BE2C (cell line): ENCODE data around the gene HIPK4.

Experiments used
- DNase-seq: peaks from one replicate; pipeline ENCODE4 v3.0.0-alpha.2; 2020
- H3K27me3 ChIP-seq: fragments of 250-450 bp; sonication (Bioruptor Pico); 2 replicates; pipeline ENCODE4 v1.5.1; 2020; ENCODE audit warnings: mild to moderate bottlenecking
- H3K36me3 ChIP-seq: fragments of 250-450 bp; sonication (Bioruptor Pico); 2 replicates; pipeline ENCODE4 v1.5.1; 2020; ENCODE audit warnings: mild to moderate bottlenecking
- H3K4me1 ChIP-seq: fragments of 250-450 bp; sonication (Bioruptor Pico); 2 replicates; pipeline ENCODE4 v1.5.1; 2020
- H3K4me3 ChIP-seq: 2 replicates; pipeline ENCODE4 v1.5.1; 2011; ENCODE audit warnings: low read depth, low read length
- H3K9me3 ChIP-seq: fragments of 250-450 bp; sonication (Bioruptor Pico); 2 replicates; pipeline ENCODE4 v1.5.1; 2020
- CTCF ChIP-seq: IDR thresholded peaks from 2 replicates; pipeline ENCODE4 v1.5.1; 2012; ENCODE audit warnings: mild to moderate bottlenecking, low read depth, low read length

Gene HIPK4

GRCh38 chr19:40383668-40384248 is 6.2 kb downstream of the HIPK4 start:
- Histone ChIP-seq H3K27me3 (no peaks in the 10 kb centered on the region), H3K36me3 (0 out of 2 replicates have a peak, but pooled peaks cover 1% of the 10 kb centered on the region), H3K9me3 (no peaks in the 10 kb centered on the region), H3K4me1 (no peaks in the 10 kb centered on the region), H3K4me3 (no peak overlapping the region)
- DNase-seq: no peak
- TF ChIP-seq CTCF: no peak

GRCh38 chr19:40381321-40381720 is 8.7 kb downstream of the HIPK4 start:
- Histone ChIP-seq H3K4me3 (no peak overlapping the region), H3K27me3 (no peaks in the 10 kb centered on the region), H3K4me1 (no peaks in the 10 kb centered on the region), H3K9me3 (no peaks in the 10 kb centered on the region), H3K36me3 (peaks cover 11% of the 10 kb centered on the region)
- peak; percentile 38 for TF ChIP-seq CTCF
- no peak for DNase-seq

DNA sequence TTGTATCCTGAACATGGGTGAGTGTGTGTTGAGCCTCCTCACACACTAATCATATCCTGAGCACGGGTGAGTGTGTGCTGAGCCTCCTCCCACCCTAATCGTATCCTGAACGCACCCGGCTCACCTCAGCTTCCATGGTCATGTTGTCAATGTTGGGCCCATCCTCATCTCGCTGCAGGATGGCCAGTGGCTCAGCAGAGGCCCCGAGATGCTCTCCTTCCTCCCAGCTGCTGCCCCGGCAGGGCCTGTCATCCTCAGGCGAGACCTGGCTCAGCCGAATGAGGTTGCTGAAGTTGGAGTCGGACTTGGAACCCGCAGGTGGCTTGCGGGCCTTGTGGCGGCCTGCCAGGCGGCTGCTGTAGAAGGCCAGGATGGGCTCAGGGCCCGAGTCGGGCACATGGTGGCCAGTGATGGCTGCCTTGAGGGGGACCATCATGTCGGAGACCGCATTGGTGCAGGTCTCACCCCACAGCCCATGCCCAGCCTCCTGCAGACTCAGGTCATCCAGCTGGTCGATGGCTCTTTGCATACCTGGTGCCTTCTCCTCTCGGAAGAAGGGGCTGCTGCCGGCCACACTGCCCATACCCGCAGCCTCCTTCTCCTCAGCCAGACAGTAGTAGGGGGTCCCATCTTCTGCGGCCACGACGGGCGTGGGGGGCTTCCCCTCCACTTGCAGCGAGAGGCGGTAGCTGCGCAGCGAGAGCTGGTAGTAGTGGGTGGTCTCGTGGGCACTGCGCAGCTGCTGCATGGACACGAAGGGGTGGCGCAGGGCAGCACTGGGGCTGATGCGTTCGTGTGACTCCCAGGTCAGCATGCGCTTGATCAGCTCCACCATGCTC is 9.6 kb downstream of the HIPK4 start:
- TF ChIP-seq CTCF: no peak

DNA sequence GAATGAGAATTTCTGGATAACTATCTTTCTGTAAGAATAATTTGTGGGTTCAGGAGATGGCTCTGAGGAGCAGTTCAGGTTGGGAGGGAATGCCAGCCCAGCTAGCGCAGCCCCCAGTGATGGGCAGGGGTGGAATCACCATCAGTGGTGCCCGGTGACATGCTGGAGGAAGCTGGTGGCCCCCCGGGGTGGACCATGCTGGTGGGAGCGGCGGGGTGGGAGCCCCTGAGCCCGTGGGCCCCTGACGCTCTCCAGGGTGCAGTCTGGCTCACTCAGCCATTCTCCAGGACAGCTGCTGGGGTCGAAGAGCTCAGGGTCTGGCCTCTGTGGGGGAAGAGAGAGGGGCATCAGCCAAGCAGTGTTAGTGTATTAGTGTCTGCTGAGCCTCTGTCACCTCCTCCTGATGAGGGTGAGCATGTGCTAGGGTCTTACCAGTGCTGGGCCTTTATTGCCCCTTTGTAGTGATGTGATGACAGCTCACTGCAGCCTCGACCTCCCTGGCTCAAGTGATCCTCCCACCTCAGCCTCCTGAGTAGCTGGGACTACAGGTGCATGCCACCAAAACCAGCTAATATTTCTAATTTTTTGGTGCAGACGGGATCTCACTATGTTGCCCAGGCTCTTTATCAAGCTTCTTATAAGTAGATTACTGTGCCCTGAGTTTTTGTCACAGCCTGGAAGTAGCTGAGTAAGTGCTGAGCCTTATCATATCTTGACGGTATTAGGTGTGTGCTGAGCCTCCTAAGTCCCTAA is 10.4 kb downstream of the HIPK4 start:
- no peak for DNase-seq
- Histone ChIP-seq H3K36me3 (peaks cover 11% of the 10 kb centered on the region), H3K27me3 (no peaks in the 10 kb centered on the region), H3K9me3 (no peaks in the 10 kb centered on the region), H3K4me3 (no peak overlapping the region), H3K4me1 (no peaks in the 10 kb centered on the region)
- TF ChIP-seq CTCF: no peak

More for the DNA sequence above, 9.6 kb downstream of the HIPK4 start:
- H3K4me1 ChIP-seq: no peaks in the 10 kb centered on the region
- peaks cover 11% of the 10 kb centered on the region for H3K36me3 ChIP-seq
- no peaks in the 10 kb centered on the region for H3K27me3 ChIP-seq
- no peak for DNase-seq
- H3K4me3 ChIP-seq: no peak overlapping the region
- no peaks in the 10 kb centered on the region for H3K9me3 ChIP-seq

DNA sequence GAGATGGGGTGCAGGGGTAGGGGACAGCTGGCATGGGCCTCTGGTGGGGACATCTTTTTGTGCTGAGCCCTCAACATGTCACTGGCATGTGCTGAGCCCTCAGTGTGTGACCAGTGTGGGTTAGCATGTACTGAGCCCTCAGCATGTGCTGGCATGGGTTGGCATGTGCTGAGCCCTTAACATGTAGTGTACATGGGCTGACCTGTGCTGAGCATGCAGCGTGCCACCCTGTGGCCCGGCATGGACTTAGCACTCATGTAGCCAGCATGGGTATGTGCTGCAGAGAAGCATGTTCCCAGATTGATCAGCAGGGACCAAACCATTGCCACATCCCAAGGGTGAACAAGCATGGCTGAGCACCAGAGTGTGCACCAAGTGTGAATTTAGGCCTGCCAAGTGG is 11.5 kb downstream of the HIPK4 start:
- no peaks in the 10 kb centered on the region for H3K27me3 ChIP-seq
- DNase-seq: no peak
- no peak overlapping the region for H3K4me3 ChIP-seq
- H3K36me3 ChIP-seq: peaks cover 15% of the 10 kb centered on the region
- no peak for TF ChIP-seq CTCF
- H3K9me3 ChIP-seq: no peaks in the 10 kb centered on the region
- H3K4me1 ChIP-seq: no peaks in the 10 kb centered on the region
